HG03439 (cell line): ENCODE data around the gene ST3GAL3.

Experiments used
- ATAC-seq: cut with Tn5 transposase; IDR thresholded peaks from one replicate; pipeline ENCODE4 v1.9.1; 2021; ENCODE audit warnings: mild to moderate bottlenecking, moderate library complexity; ENCODE audit not compliant: unreplicated experiment

Gene ST3GAL3

GRCh38 chr1:43873851-43874250, 166.5 kb downstream of the ST3GAL3 start:
- ATAC-seq = no peak

GRCh38 chr1:43874716-43875115, 167.4 kb downstream of the ST3GAL3 start:
- no peak for ATAC-seq

- ATAC-seq = no peak
Measured at GRCh38 chr1:43875331-43875730, 168.0 kb downstream of the ST3GAL3 start.

- no peak for ATAC-seq
Measured at GRCh38 chr1:43877101-43877500, 169.8 kb downstream of the ST3GAL3 start.

- no peak for ATAC-seq
Measured at GRCh38 chr1:43878440-43878839, 171.1 kb downstream of the ST3GAL3 start.

GRCh38 chr1:43878854-43879253, 171.5 kb downstream of the ST3GAL3 start:
- ATAC-seq = no peak

- ATAC-seq = no peak
Measured at GRCh38 chr1:43879414-43879813, 172.1 kb downstream of the ST3GAL3 start.

- no peak for ATAC-seq
Measured at GRCh38 chr1:43879996-43880395, 172.7 kb downstream of the ST3GAL3 start.

GRCh38 chr1:43880604-43881003, 173.3 kb downstream of the ST3GAL3 start:
- ATAC-seq = no peak

GRCh38 chr1:43881415-43881814, 174.1 kb downstream of the ST3GAL3 start:
- ATAC-seq = no peak

- ATAC-seq = no peak
Measured at GRCh38 chr1:43882763-43883162, 175.4 kb downstream of the ST3GAL3 start.

GRCh38 chr1:43883321-43883720, 176.0 kb downstream of the ST3GAL3 start:
- ATAC-seq = no peak

GRCh38 chr1:43885279-43885801, 178.0 kb downstream of the ST3GAL3 start:
- ATAC-seq = no peak

- no peak for ATAC-seq
Measured at GRCh38 chr1:43887748-43888147, 180.4 kb downstream of the ST3GAL3 start.

GRCh38 chr1:43890815-43891214, 183.5 kb downstream of the ST3GAL3 start:
- ATAC-seq = no peak

GRCh38 chr1:43893006-43893405, 185.7 kb downstream of the ST3GAL3 start:
- no peak for ATAC-seq

- no peak for ATAC-seq
Measured at GRCh38 chr1:43898981-43899380, 191.6 kb downstream of the ST3GAL3 start.

- no peak for ATAC-seq
Measured at GRCh38 chr1:43900386-43900785, 193.1 kb downstream of the ST3GAL3 start.

GRCh38 chr1:43901196-43901961, 194.0 kb downstream of the ST3GAL3 start:
- ATAC-seq = no peak

GRCh38 chr1:43902058-43902831, 194.9 kb downstream of the ST3GAL3 start:
- ATAC-seq = no peak

GRCh38 chr1:43904660-43905551, 197.6 kb downstream of the ST3GAL3 start:
- no peak for ATAC-seq
